Activated CD8-positive, alpha-beta T cell treated with anti-CD3 and anti-CD28 coated beads for 36 hours (primary cell): ENCODE results near the gene TMEM42. TPM values are rescaled to one million over a fixed set of nuclear protein-coding genes. Genes with fewer than 3 reads are reported as not detected.

ENCODE experiments used
- ATAC-seq: fragments of 200-7000 bp; cut with Tn5 transposase; one replicate; pipeline ENCODE4 v1.10.0; 2021; ENCODE audit warnings: mild to moderate bottlenecking, moderate library complexity
- CTCF ChIA-PET: fragments of 350-600 bp; sonication (Branson Sonifier 250); formaldehyde crosslinking; loops from one replicate; lab custom pipeline; 2021; ENCODE audit warnings: antibody characterized with exemption; lab: Charles Lee
- POLR2A ChIA-PET: fragments of 350-600 bp; sonication (Branson Sonifier 250); formaldehyde crosslinking; loops from one replicate; lab custom pipeline; 2021; ENCODE audit warnings: antibody characterized with exemption; lab: Charles Lee
- DNase-seq: peaks from one replicate; pipeline ENCODE4 v3.0.0-alpha.2; 2020
- H3K27ac Mint-ChIP-seq: one replicate; pipeline ENCODE4 v1.8.0; 2021; ENCODE audit warnings: mild to moderate bottlenecking, mixed read lengths
- H3K27me3 Mint-ChIP-seq: one replicate; pipeline ENCODE4 v1.8.0; 2021; ENCODE audit warnings: mixed read lengths
- H3K36me3 Mint-ChIP-seq: one replicate; pipeline ENCODE4 v1.8.0; 2021; ENCODE audit warnings: low read depth, mixed read lengths
- H3K4me1 Mint-ChIP-seq: one replicate; pipeline ENCODE4 v1.8.0; 2021; ENCODE audit warnings: low read depth, mixed read lengths
- H3K4me3 Mint-ChIP-seq: one replicate; pipeline ENCODE4 v1.8.0; 2021; ENCODE audit warnings: mild to moderate bottlenecking, moderate library complexity, mixed read lengths
- H3K9me3 Mint-ChIP-seq: one replicate; pipeline ENCODE4 v1.8.0; 2021; ENCODE audit warnings: mixed read lengths
- intact Hi-C: fragments of 100-400 bp; cut with micrococcal nuclease; formaldehyde crosslinking; loops from one replicate; pipeline ENCODE4 v1.10.0; 2022
- total RNA-seq, 2 experiments: library from RNA; stranded (reverse); gene quantifications; one replicate each; pipeline ENCODE4 v1.2.3, GENCODE V29; 2021
- TF ChIP-seq, protein P1 (sequence below): fragments of 200-600 bp; IDR thresholded peaks from one replicate; pipeline ENCODE4 v1.8.0; 2022; ENCODE audit warnings: antibody characterized with exemption, mild to moderate bottlenecking

Gene TMEM42
- total RNA-seq, 2 experiments from 2014 or later = 11.3 to 11.8 TPM

DNA sequence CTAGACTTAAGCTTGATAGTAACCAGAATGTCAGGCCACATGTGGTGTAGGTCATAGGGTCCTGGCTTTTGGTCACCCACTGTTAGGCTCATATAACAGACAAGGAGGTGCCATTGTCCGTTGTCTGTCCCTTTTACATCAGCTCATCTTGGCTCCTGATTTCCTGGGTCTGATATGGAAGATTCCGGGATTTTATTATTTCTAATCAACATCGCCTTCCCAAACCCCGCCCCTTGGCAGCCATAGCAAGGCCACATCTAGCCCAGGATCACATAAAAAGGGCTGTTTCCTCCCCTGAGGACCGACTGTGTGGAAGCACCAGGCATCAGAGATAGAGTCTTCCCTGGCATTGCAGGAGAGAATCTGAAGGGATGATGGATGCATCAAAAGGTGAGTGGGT is 12.6 kb downstream of the TMEM42 start, which contains the start of gene TGM4:
TSS of gene TGM4 (plus strand) at position 301 of the 400 bp plus-strand sequence. CDS start at position 372, 71 bp downstream.
- H3K27ac Mint-ChIP-seq = no peak within 1 kb of the TSS
- CTCF ChIA-PET = no interaction called here

GRCh38 chr3:44875596-44875995 is 13.9 kb downstream of the TMEM42 start:
- POLR2A ChIA-PET = no interaction called here
- DNase-seq (no peak), ATAC-seq (no peak)
- CTCF ChIA-PET = no interaction called here
- TF ChIP-seq, protein P1, sequence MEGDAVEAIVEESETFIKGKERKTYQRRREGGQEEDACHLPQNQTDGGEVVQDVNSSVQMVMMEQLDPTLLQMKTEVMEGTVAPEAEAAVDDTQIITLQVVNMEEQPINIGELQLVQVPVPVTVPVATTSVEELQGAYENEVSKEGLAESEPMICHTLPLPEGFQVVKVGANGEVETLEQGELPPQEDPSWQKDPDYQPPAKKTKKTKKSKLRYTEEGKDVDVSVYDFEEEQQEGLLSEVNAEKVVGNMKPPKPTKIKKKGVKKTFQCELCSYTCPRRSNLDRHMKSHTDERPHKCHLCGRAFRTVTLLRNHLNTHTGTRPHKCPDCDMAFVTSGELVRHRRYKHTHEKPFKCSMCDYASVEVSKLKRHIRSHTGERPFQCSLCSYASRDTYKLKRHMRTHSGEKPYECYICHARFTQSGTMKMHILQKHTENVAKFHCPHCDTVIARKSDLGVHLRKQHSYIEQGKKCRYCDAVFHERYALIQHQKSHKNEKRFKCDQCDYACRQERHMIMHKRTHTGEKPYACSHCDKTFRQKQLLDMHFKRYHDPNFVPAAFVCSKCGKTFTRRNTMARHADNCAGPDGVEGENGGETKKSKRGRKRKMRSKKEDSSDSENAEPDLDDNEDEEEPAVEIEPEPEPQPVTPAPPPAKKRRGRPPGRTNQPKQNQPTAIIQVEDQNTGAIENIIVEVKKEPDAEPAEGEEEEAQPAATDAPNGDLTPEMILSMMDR = no peak
- Mint-ChIP-seq H3K27me3 (no peaks in the 10 kb centered on the region), H3K9me3 (no peaks in the 10 kb centered on the region), H3K27ac (no peak overlapping the region), H3K36me3 (no peaks in the 10 kb centered on the region), H3K4me3 (no peak overlapping the region), H3K4me1 (no peaks in the 10 kb centered on the region)
- intact Hi-C loops = no loop called here

More for the DNA sequence above, 12.6 kb downstream of the TMEM42 start, which contains the start of gene TGM4:
- intact Hi-C loops = no loop called here
- POLR2A ChIA-PET = no interaction called here
- H3K4me1 Mint-ChIP-seq = no peaks in the 10 kb centered on the region
- H3K9me3 Mint-ChIP-seq = no peaks in the 10 kb centered on the region
- ATAC-seq (no peak), DNase-seq (no peak)
- H3K4me3 Mint-ChIP-seq = no peak within 1 kb of the TSS
- no peaks in the 10 kb centered on the region for H3K27me3 Mint-ChIP-seq
- H3K36me3 Mint-ChIP-seq = no peaks in the 10 kb centered on the region
- TF ChIP-seq, protein P1 = no peak

DNA sequence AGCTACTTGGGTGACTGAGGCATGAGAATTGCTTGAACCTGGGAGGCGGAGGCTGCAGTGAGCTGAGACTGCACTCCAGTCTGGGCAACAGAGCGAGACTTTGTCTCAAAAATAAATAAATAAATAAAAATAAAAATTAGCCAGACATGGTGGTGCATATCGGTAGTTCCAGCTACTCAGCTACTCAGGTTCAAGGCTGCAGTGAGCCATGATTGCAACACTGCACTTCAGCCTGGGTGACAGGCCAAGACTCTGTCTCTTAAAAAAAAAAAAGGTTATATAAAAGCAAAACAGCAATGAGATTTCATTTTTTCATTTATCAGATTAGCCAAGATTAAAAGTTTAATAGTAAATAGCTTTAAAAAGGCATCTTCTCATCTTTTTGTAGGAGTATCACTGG is 15.6 kb downstream of the TMEM42 start:
- intact Hi-C loops = no loop called here
- Mint-ChIP-seq H3K4me3 (no peak overlapping the region), H3K27ac (no peak overlapping the region), H3K4me1 (no peaks in the 10 kb centered on the region), H3K9me3 (no peaks in the 10 kb centered on the region), H3K27me3 (no peaks in the 10 kb centered on the region), H3K36me3 (no peaks in the 10 kb centered on the region)
- ATAC-seq = no peak
- CTCF ChIA-PET = no interaction called here
- TF ChIP-seq, protein P1 = no peak
- DNase-seq = no peak
- POLR2A ChIA-PET = interaction anchor here (1.4 kb wide), 1 partner anchor 11 kb away, joined by 4 read pairs; no protein-coding TSS in a partner anchor

DNA sequence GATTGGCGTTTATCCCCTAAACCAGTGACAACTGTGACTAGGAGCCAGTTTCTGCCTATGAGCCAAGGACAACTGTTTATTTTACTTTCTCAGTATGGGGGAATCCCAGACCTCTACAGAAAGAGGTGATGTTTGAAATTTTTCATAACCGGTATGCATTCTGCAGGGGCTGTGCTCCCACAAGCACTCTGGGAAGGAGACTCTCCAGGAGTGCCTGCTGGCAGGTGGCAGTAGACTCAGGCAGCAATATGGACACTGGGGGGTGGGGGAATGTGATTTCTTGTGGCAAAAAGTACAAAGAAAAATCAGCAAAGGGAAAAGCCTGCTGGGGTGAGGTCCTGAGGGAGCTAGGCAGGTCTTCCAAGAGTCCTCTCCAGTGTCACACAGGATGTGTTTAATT is 18.6 kb downstream of the TMEM42 start:
- ChIA-PET POLR2A (interaction anchor here (1.3 kb wide), 1 partner anchor 44 kb away, joined by 3 read pairs; no protein-coding TSS in a partner anchor), CTCF (no interaction called here)
- H3K9me3 Mint-ChIP-seq = no peaks in the 10 kb centered on the region
- H3K4me3 Mint-ChIP-seq = no peak overlapping the region
- peaks cover 6% of the 10 kb centered on the region for H3K27me3 Mint-ChIP-seq
- no peak overlapping the region for H3K27ac Mint-ChIP-seq
- no peaks in the 10 kb centered on the region for H3K4me1 Mint-ChIP-seq
- no peaks in the 10 kb centered on the region for H3K36me3 Mint-ChIP-seq
- DNase-seq = no peak
- ATAC-seq = no peak
- TF ChIP-seq, protein P1 = no peak
- intact Hi-C loops = no loop called here

DNA sequence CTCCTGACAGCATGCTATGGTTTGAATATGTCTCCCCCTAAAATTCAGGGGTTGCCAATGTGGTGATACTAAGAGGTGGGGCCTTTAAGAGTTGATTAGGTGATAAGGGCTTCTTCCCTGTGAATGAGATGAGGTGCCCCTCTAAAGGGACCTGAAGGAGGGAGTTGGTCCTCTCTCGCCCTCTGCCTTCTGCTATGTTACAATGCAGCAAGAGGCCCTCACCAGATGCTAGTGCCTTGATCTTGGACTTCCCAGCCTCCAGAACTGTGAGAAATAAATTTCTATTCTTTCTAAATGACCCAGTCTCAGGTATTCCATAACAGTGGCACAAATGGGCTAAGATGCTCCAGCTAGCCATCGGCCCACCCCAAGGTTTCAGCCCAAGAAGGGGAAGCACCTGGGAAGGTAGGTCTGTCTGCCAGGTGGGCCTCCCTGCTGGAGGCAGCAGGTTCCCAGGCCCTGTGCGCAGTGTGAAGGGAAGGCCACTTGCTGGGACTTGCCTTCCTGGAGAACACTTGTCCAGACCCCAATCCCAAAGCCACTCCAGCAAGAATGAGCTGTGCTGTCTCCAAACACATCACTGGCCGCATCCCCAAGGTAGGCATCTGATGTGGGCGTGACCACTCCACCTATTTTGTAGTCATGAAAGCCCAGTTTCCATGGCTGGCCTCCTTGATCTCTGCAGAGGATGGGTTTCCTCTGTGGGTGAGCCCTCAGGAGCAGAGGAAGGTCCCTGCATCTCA is 21.7 kb downstream of the TMEM42 start:
- peaks cover 10% of the 10 kb centered on the region for H3K27me3 Mint-ChIP-seq
- TF ChIP-seq, protein P1 = no peak
- ChIA-PET POLR2A (no interaction called here), CTCF (no interaction called here)
- intact Hi-C loops = no loop called here
- H3K36me3 Mint-ChIP-seq = no peaks in the 10 kb centered on the region
- DNase-seq = no peak
- H3K27ac Mint-ChIP-seq = no peak overlapping the region
- no peaks in the 10 kb centered on the region for H3K9me3 Mint-ChIP-seq
- no peaks in the 10 kb centered on the region for H3K4me1 Mint-ChIP-seq
- no peak overlapping the region for H3K4me3 Mint-ChIP-seq
- ATAC-seq = no peak
